ENCODE data around the gene MMP11.

GRCh38 chr22:23779731-23780130, 7.1 kb downstream of the MMP11 start:
- no peak for TF ChIP-seq CTCF (IDR thresholded peaks at IDR 0.05)
- TF ChIP-seq POLR2A (IDR thresholded peaks at IDR 0.05; ENCODE audit: low read depth): no peak
